ENCODE measurements around the gene KMT2E.
"Not testable (repeated sequence)": the region's sequence is repeated elsewhere in the genome, so short reads cannot be mapped to it uniquely, and the experiment has no call there.

Gene KMT2E

GRCh38 chr7:105027176-105027853 is 13.3 kb downstream of the KMT2E start:
- DNase-seq (ENCODE audit: low spot score) = no peak

GRCh38 chr7:105028004-105028403 is 14.0 kb downstream of the KMT2E start:
- no peak for DNase-seq (ENCODE audit: low spot score)

DNA sequence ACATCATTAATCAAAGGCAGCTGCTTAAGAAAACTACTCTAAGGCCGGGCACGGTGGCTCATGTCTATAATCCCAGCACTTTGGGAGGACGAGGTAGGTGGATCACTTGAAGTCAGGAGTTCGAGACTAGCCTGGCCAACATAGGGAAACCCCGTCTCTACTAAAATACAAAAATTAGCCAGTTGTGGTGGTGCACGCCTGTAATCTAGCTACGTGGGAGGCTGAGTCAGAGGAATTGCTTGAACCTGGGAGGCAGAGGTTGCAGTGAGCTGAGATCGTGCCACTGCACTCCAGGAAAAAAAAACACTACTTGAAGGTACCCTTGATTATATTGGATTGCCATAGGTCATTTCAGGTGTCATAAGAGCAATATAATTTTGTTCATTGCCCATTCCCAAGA is 14.9 kb downstream of the KMT2E start:
- not testable (repeated sequence) for DNase-seq (ENCODE audit: low spot score)

DNA sequence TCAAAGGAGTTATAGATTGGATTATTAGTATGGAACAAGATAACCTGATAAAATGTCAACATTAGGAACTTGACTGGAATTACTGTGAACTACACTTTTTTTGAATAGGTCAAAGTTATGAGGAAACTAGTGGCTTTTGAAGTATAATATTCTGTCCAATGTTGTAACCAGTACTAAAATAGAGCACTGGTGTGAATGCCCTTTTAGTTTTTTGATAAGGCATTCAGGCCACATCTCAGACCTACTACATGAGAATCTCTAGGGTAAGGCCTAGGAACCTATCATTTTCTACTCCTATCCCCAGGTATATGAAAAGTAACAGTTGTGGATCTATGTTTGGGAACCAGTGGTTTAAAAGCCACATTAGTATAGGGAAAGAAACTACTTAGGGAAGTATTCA is 16.4 kb downstream of the KMT2E start:
- DNase-seq (ENCODE audit: low spot score) = no peak

GRCh38 chr7:105032553-105033214 is 18.7 kb downstream of the KMT2E start:
- DNase-seq (ENCODE audit: low spot score) = no peak

GRCh38 chr7:105035349-105035748 is 21.3 kb downstream of the KMT2E start:
- DNase-seq (ENCODE audit: low spot score) = no peak

DNA sequence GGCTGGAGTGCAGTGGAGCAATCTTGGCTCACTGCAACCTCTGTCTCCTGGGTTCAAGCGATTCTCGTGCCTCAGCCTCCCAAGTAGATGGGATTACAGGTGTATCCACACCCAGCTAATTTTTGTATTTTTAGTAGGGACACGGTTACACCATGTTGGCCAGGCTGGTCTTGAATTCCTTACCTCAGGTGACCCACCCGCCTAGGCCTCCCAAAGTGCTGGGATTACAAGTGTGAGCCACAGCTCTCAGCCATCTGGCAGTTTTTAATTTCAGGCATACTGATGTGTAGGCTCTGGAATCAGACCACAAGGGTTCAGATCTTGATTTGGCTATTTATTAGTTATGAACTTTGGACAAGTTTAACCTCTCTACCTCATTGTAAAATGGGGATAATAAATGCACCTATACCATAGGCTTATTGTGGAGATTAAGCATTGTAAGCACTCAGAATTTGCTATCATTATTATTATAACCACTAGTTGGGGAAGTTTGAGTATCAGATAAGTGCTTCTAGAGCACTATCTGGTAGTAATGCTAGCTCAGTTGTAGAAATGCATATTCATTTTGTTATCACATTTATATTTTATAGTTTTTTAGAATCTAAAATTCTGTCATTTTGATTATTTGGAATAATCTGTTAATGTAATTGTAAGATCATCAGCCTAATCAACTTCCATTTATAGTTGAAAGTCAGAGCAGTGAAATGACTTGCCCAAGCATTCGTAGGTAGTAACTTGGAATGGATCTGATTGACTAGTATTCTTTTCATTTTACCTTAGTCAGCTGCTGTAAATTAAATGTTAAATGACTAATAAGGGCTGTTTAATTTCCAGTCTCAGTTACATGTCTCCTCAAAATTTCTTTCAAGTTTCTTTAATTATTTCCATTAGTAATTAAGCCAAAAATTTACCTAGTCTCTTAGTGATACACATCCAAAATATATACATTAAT is 22.5 kb downstream of the KMT2E start:
- DNase-seq (ENCODE audit: low spot score) = no peak

- DNase-seq (ENCODE audit: low spot score) = no peak
Measured at GRCh38 chr7:105037319-105037718, 23.3 kb downstream of the KMT2E start.

GRCh38 chr7:105044449-105045070 is 30.6 kb downstream of the KMT2E start:
- DNase-seq (ENCODE audit: low spot score) = no peak

DNA sequence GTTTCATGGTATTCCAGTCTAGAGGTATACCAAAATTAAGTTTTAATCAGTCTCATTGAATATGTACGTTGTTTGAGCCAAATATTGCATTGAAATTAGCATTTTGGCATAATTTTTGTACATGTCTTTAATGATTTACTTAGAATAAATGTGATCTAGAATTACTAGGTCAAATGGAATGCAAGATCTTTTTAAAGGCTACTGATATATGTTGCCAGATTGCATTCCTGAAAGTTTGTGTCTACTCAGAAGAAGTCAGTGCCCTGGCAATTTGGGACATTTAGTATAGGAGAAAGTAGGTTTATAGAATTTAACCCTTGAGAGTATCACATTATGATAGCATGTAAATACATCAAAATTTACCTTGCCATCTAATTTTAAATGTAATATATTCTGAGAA is 32.4 kb downstream of the KMT2E start:
- DNase-seq (ENCODE audit: low spot score) = no peak

DNA sequence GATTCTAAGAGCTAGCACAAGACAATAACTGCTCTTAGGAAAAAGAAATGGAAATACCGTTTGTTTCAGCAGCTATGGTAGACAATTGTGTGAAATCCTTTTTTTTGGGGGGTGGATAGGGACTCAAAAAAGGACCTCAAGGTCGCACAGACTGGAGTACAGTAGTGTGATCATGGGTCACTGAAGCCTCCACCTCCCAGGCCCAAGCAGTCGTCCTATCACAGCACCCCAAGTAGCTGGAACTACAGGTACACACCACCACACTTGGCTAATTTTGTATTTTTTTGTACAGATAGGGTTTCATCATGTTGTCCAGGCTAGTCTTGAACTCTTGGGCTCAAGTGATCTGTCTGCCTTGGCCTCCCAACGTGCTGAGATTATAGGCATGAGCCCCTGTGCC is 33.9 kb downstream of the KMT2E start:
- no peak for DNase-seq (ENCODE audit: low spot score)

GRCh38 chr7:105050493-105050892 is 36.5 kb downstream of the KMT2E start:
- DNase-seq (ENCODE audit: low spot score) = no peak

- DNase-seq (ENCODE audit: low spot score) = not testable (repeated sequence)
Measured at GRCh38 chr7:105050899-105051298, 36.9 kb downstream of the KMT2E start.

DNA sequence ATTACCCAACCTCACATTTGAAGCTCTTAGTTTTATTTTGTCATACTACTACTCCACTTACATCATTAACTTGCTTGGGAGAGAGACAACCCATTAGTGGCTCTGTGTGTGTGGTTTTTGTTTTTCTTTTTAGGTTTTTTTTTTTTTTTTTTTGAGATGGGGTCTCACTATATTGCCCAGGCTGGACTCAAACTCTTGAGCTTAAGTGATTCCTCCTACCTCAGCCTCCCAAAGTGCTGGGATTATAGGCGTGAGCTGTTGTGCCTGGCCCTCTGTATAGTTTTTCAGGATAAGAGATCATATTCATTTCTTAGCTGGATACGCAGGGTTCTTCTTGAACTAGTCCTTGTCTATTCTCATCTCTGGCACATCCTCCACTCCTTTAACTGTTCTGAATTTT is 41.1 kb downstream of the KMT2E start:
- no peak for DNase-seq (ENCODE audit: low spot score)

GRCh38 chr7:105055621-105056020 is 41.6 kb downstream of the KMT2E start:
- DNase-seq (ENCODE audit: low spot score) = no peak

DNA sequence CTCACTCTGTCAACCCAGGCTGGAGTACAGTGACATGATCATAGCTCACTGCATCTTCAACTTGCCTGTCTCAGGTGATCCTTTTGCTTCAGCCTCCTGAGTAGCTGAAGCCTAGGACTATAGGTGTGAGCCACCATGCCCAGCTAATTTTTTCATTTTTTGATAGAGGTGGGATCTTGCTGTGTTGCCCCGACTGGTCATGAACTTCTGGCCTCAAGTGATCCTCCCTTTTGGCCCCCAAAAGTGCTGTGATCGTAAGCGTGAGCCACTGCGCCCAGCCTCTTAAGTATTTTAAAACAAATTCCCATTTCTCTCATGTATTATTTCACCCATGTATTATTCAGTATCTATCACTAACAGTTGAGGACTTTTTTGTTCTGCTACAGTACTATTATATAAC is 43.5 kb downstream of the KMT2E start:
- no peak for DNase-seq (ENCODE audit: low spot score)

DNA sequence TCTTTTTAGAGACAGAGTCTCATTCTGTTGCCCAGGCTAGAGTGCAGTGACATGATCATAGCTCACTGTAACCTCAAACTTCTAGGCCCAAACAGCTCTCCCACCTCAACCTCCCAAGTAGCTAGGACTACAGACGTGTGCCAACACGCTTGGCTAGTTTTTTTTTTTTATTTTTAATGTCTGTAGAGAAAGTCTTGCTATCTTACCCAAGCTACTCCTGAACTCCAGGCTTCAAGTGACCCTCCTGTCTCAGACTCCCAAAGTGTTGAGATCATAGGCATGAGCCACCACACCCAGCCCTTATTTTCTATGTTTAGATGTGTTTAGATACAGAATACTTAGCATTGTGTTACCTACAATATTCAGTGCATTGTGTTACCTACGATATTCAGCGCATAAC is 46.4 kb downstream of the KMT2E start:
- no peak for DNase-seq (ENCODE audit: low spot score)

DNA sequence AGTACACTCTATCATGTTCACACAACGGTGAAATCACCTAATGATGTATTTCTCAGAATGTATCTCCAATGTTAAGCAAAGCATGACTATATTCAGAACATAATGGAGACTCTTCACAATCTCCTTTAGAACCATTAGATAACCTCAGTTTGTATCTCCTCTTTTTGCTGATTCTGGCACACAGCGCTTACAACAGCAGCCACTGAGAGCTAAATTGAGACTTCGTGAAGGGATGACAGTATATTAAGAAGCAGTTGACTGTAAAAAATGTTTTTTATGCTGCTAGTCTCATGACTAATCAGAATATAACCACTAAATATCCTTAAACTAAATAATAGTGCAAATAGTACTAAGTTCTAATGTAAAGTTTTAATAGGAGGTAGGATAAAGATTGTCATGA is 46.9 kb downstream of the KMT2E start:
- no peak for DNase-seq (ENCODE audit: low spot score)

GRCh38 chr7:105065104-105065503 is 51.1 kb downstream of the KMT2E start:
- no peak for DNase-seq (ENCODE audit: low spot score)

GRCh38 chr7:105067691-105068090 is 53.7 kb downstream of the KMT2E start:
- DNase-seq (ENCODE audit: low spot score) = no peak

DNA sequence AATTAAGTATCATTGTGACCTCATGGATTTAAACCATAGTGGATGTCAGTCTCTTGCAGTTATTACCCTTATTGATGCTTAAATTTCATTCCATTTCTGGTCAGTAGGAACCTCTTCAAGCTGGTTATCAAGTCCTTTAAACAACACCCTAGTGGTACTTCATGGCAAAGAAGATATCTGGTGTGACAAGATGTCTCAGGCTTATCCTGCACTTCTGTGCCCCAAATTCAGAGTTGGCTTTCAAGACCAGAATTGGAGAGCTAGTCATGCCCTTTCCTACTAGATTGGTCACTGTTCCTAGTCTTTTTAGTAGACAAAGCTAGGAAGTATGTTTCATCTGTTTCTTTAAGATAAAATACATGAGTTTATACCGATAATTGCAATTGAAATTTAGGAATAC is 54.9 kb downstream of the KMT2E start:
- DNase-seq (ENCODE audit: low spot score) = no peak

DNA sequence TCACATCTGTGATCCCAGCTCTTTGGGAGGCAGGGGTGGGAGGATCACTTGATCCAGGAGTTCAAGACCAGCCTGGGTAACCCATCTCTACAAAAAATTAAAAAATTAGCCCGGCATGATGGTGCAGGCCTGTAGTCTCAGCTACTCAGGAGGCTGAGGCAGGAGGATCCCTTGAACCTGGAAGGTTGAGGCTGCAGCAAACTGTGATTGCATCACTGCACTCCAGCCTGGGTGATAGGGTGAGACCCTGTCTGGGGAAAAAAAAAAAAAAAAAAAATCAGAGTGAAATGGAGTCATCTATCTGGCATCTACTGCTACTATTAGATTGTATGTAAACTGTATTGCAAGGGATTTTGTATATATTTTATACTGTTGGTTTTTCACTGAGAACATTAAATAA is 59.1 kb downstream of the KMT2E start:
- no peak for DNase-seq (ENCODE audit: low spot score)

Data from pons (tissue), 1 donor.